ENCODE measurements around the gene IGHMBP2.

Gene IGHMBP2

DNA sequence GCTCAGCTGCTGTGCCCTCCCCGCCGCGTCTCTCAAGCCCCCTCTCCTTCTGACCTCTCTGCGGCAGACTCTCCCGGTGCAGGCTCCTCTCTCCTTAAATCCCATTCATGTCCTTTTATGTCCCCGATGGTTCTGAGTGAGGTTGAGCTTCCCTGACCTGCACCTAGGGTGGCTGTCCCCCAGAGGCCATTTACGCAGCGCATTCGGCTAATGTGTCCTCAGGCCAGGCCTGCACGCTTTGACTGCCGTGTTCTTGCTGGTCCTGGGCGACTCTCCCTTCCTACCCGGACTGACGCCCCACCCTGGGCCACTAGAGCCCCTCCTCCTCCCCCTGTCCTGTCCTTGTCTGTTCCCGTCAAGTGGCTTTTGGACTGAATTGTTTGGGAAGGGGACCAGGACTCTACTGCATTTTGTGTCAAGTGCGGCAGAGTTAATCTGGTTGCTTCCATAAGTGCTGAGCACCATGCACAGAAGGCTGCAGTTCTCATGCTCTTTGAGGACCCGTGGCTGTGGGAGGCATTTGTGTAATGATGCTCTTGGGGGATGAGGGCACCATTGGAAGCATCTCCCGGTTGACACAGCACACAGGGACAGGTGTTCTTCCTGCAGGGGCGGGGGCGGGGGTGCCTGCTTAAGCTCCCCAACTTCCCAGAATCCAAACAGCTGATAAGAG is 37.1 kb downstream of the IGHMBP2 start:
- H3K4me2 ChIP-seq (ENCODE audit: low read length) = no peak overlapping the region
- no peaks in the 10 kb centered on the region for H3K36me3 ChIP-seq (ENCODE audit: control insufficient read depth, insufficient read depth, low read length)
- H3K79me2 ChIP-seq = no peaks in the 10 kb centered on the region
- H2AFZ ChIP-seq = no peak overlapping the region
- H3K9me3 ChIP-seq (ENCODE audit: control insufficient read depth, low read length) = no peaks in the 10 kb centered on the region
- H3K4me3 ChIP-seq (ENCODE audit: low read depth, low read length) = no peak overlapping the region
- TF ChIP-seq, protein P1, sequence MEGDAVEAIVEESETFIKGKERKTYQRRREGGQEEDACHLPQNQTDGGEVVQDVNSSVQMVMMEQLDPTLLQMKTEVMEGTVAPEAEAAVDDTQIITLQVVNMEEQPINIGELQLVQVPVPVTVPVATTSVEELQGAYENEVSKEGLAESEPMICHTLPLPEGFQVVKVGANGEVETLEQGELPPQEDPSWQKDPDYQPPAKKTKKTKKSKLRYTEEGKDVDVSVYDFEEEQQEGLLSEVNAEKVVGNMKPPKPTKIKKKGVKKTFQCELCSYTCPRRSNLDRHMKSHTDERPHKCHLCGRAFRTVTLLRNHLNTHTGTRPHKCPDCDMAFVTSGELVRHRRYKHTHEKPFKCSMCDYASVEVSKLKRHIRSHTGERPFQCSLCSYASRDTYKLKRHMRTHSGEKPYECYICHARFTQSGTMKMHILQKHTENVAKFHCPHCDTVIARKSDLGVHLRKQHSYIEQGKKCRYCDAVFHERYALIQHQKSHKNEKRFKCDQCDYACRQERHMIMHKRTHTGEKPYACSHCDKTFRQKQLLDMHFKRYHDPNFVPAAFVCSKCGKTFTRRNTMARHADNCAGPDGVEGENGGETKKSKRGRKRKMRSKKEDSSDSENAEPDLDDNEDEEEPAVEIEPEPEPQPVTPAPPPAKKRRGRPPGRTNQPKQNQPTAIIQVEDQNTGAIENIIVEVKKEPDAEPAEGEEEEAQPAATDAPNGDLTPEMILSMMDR (IDR thresholded peaks at IDR 0.05) = no peak
- no peak overlapping the region for H3K9ac ChIP-seq
- H3K4me1 ChIP-seq = no peaks in the 10 kb centered on the region
- H3K27me3 ChIP-seq (ENCODE audit: control insufficient read depth, insufficient read depth, low read length) = no peaks in the 10 kb centered on the region
- H3K27ac ChIP-seq = no peak overlapping the region

DNA sequence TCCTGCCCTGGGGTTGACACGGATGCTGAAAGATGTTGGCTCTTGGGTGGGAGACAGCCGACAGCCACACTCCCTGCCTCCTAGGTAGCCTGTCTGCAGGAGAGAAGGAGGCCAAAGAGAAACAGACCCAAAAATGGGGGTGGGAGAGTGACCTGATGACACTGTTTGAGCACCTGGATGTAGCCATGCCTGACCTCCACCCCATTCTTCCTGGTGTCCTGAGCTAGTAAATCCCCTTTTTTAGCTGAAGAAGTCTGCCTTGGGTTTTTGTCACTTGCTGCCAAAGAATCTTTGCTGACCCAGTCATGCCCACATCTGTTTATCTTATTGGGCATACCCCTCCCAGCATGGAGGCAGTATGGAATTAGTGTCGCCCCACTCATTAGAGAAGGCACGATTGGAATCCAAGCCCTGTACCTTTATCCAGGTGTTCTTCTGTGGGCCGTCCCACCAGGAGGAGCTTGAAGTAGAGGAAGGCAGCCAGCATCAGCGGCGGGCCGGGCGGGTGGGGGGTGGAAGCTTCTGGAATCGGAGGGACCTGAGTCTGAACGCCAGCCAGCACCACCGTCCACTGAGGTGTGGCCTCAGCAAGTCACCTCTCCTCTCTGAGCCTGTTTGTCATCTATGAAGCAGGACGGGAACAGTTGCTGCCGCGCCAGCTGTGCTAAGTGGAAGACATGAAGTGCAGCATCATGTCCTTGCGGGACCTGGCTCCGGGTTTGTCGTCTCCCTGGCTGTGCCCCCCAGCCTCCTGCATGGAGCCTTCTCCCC is 37.8 kb downstream of the IGHMBP2 start:
- TF ChIP-seq, protein P1 (IDR thresholded peaks at IDR 0.05) = no peak

DNA sequence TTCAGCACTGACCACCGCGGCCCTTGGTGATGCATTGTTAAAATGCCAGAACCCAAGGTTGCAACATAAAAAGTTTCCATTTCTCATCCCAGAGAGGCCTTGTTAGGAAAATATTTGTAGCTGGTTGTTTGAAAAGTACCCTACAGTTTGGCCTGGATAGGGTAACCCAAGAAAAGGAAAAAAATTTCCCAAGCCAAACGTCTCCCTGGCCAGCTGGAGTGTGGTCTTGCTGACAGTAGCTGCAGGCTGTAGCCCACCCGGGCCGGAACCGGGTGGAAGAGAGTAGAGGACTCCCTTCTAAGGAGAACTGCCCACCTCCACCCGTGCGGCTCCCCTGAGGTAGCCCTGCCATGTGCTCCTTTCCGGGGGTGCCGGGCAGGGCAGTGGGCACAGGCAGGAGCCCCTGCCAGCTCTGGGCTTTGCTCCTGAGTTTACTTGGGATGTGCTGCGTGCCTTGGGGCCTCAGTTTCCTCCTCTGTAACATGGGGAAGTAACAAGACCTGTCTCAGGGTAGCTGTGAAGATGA is 38.5 kb downstream of the IGHMBP2 start:
- TF ChIP-seq, protein P1 (IDR thresholded peaks at IDR 0.05) = no peak
- Histone ChIP-seq H3K4me1 (no peaks in the 10 kb centered on the region), H3K27ac (no peak overlapping the region), H3K79me2 (no peaks in the 10 kb centered on the region), H3K9ac (no peak overlapping the region), H3K36me3 (ENCODE audit: control insufficient read depth, insufficient read depth, low read length) (no peaks in the 10 kb centered on the region), H3K27me3 (ENCODE audit: control insufficient read depth, insufficient read depth, low read length) (no peaks in the 10 kb centered on the region), H3K4me2 (ENCODE audit: low read length) (no peak overlapping the region), H3K4me3 (ENCODE audit: low read depth, low read length) (no peak overlapping the region), H3K9me3 (ENCODE audit: control insufficient read depth, low read length) (no peaks in the 10 kb centered on the region), H2AFZ (no peak overlapping the region)

More for the DNA sequence above, 37.8 kb downstream of the IGHMBP2 start:
- Histone ChIP-seq H3K36me3 (ENCODE audit: control insufficient read depth, insufficient read depth, low read length) (no peaks in the 10 kb centered on the region), H3K9me3 (ENCODE audit: control insufficient read depth, low read length) (no peaks in the 10 kb centered on the region), H3K4me2 (ENCODE audit: low read length) (no peak overlapping the region), H3K4me3 (ENCODE audit: low read depth, low read length) (no peak overlapping the region), H3K9ac (no peak overlapping the region), H2AFZ (no peak overlapping the region), H3K27me3 (ENCODE audit: control insufficient read depth, insufficient read depth, low read length) (no peaks in the 10 kb centered on the region), H3K79me2 (no peaks in the 10 kb centered on the region), H3K27ac (no peak overlapping the region), H3K4me1 (no peaks in the 10 kb centered on the region)

DNA sequence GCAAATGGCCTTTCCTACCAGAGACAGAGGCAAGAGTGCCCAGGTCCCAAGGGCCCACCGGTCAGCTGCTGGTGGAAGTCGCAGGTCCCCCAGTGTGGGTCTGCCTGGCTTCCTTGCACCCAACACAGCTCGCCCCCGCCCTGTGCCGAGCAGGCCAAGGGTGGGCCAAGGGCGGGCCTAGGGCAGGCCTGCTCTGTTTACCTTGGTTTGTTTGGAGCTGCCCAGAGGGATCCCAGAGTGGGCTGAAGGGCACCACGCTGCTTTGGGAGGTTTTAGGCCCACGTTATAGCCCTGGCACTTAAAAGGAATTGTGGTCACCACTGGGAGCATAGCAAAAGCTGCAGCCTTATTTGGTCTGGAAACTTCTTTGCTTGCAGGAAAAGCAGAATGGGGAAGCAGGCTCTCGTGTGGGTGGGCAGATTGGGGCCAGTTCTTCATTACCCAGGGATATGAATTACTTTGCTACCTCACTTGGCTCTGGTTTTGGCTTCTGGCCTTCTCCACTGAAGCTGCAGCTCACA is 39.1 kb downstream of the IGHMBP2 start:
- Histone ChIP-seq H3K36me3 (ENCODE audit: control insufficient read depth, insufficient read depth, low read length) (no peaks in the 10 kb centered on the region), H3K27me3 (ENCODE audit: control insufficient read depth, insufficient read depth, low read length) (no peaks in the 10 kb centered on the region), H2AFZ (no peak overlapping the region), H3K9me3 (ENCODE audit: control insufficient read depth, low read length) (no peaks in the 10 kb centered on the region), H3K4me3 (ENCODE audit: low read depth, low read length) (no peak overlapping the region), H3K4me2 (ENCODE audit: low read length) (no peak overlapping the region), H3K9ac (no peak overlapping the region), H3K27ac (no peak overlapping the region), H3K4me1 (no peaks in the 10 kb centered on the region), H3K79me2 (no peaks in the 10 kb centered on the region)
- TF ChIP-seq, protein P1 (IDR thresholded peaks at IDR 0.05) = no peak

Data from parathyroid adenoma (tissue), 2 donors.